Suprapubic skin (tissue), 4 donors: ENCODE data around the gene ZNF408.

Source experiments
- CTCF ChIP-seq, 2 donors: fragments of 200-600 bp in 1 of 2; fragments of 450-650 bp in 1 of 2; sonication (generic) in 1 of 2; IDR thresholded peaks; one replicate each; pipeline ENCODE4 v1.5.1; 2016 to 2019; ENCODE audit warnings: antibody characterized with exemption in 2 of 2, mild to moderate bottlenecking in 1 of 2, moderate library complexity in 1 of 2
- EP300 ChIP-seq: sonication (generic); formaldehyde crosslinking; IDR thresholded peaks from one replicate; pipeline ENCODE4 v1.6.1; 2017; ENCODE audit warnings: antibody characterized with exemption
- POLR2AphosphoS5 ChIP-seq, 3 donors: sonication (generic); formaldehyde crosslinking; IDR thresholded peaks; one replicate each; pipeline ENCODE4 v1.6.1; 2017; ENCODE audit warnings: antibody characterized with exemption in 3 of 3

GRCh38 chr11:46693597-46694012 is 7.2 kb upstream of the ZNF408 start:
- TF ChIP-seq POLR2AphosphoS5 (IDR thresholded peaks at IDR 0.05) (no peak), CTCF (IDR thresholded peaks at IDR 0.05) (no peak), EP300 (no peak)
